SK-N-SH (cell line): ENCODE measurements around the gene TSHZ2. TPM values are rescaled to one million over a fixed set of nuclear protein-coding genes. Genes with fewer than 3 reads are reported as not detected.

Source experiments
- CTCF ChIA-PET: fragments of 300-600, 350-600 bp; formaldehyde crosslinking; extraction: SDS; loops from one replicate; lab custom pipeline; 2021; lab: Yijun Ruan, JAX
- POLR2A ChIA-PET: fragments of 350-600 bp; sonication (Branson Sonifier 250); formaldehyde crosslinking; extraction: SDS; loops from one replicate; lab custom pipeline; 2020; ENCODE audit warnings: antibody characterized with exemption, inconsistent platforms; lab: Yijun Ruan, JAX
- DNase-seq: peaks from one replicate; pipeline ENCODE4 v3.0.0; 2012
- H2AFZ ChIP-seq: fragments of 200-600 bp; sonication (generic); 2 replicates; pipeline ENCODE4 v1.8.1; 2016; ENCODE audit warnings: antibody characterized with exemption, mild to moderate bottlenecking, low read depth
- H3F3A ChIP-seq: fragments of 200-600 bp; sonication (generic); replicated peaks from 2 replicates; pipeline ENCODE3; 2016; ENCODE audit warnings: antibody characterized with exemption, mild to moderate bottlenecking; ENCODE audit not compliant: insufficient read depth
- H3K27ac ChIP-seq, 2 experiments: fragments of 200-500 bp in 1 of 2; fragments of 200-600 bp in 1 of 2; sonication (Bioruptor generic) in 1 of 2; sonication (generic), shearing (Covaris generic) in 1 of 2; 2 replicates each; pipeline versions ENCODE4 v1.5.1 to v1.6.1; 2014 to 2016; ENCODE audit warnings: low read depth in 2 of 2, inconsistent platforms in 1 of 2, low read length in 1 of 2, mild to moderate bottlenecking in 1 of 2, mixed read lengths in 1 of 2
- H3K27me3 ChIP-seq: fragments of 200-600 bp; sonication (generic), shearing (Covaris generic); 2 replicates; pipeline ENCODE4 v1.6.1; 2016; ENCODE audit warnings: mixed run types; ENCODE audit not compliant: insufficient read depth
- H3K36me3 ChIP-seq, 2 experiments: fragments of 200-500 bp in 1 of 2; fragments of 200-600 bp in 1 of 2; sonication (Bioruptor generic) in 1 of 2; sonication (generic) in 1 of 2; replicated peaks in 1 of 2; 2 replicates each; pipeline versions ENCODE3 to v1.5.1; 2014 to 2016; ENCODE audit warnings: low read length in 1 of 2, mild to moderate bottlenecking in 1 of 2; ENCODE audit not compliant: insufficient read depth in 2 of 2, control insufficient read depth in 1 of 2
- H3K4me1 ChIP-seq, 2 experiments: fragments of 200-500 bp in 1 of 2; fragments of 200-600 bp in 1 of 2; sonication (Bioruptor generic) in 1 of 2; sonication (generic), shearing (Covaris generic) in 1 of 2; 2 replicates each; pipeline versions ENCODE4 v1.5.1 to v1.6.1; 2014 to 2016; ENCODE audit warnings: low read depth in 1 of 2, low read length in 1 of 2, mixed run types in 1 of 2; ENCODE audit not compliant: insufficient read depth in 2 of 2, control insufficient read depth in 1 of 2
- H3K4me2 ChIP-seq: fragments of 200-600 bp; sonication (generic), shearing (Covaris generic); 2 replicates; pipeline ENCODE4 v1.6.1; 2017; ENCODE audit warnings: mixed run types
- H3K4me3 ChIP-seq, 2 experiments: fragments of 200-500 bp in 1 of 2; fragments of 200-600 bp in 1 of 2; sonication (Bioruptor generic) in 1 of 2; sonication (generic), shearing (Covaris generic) in 1 of 2; 2 replicates each; pipeline versions ENCODE4 v1.5.1 to v1.8.1; 2014 to 2016; ENCODE audit warnings: low read depth in 2 of 2, inconsistent platforms in 1 of 2, low read length in 1 of 2, mild to moderate bottlenecking in 1 of 2, mixed read lengths in 1 of 2, moderate library complexity in 1 of 2
- H3K79me2 ChIP-seq: fragments of 200-600 bp; sonication (generic); 2 replicates; pipeline ENCODE4 v1.8.1; 2017; ENCODE audit warnings: mild to moderate bottlenecking; ENCODE audit not compliant: insufficient read depth
- H3K9ac ChIP-seq: fragments of 200-600 bp; sonication (generic); 2 replicates; pipeline ENCODE4 v1.6.1; 2017; ENCODE audit warnings: mixed run types
- H3K9me2 ChIP-seq: fragments of 200-600 bp; sonication (generic); 2 replicates; pipeline ENCODE4 v1.6.1; 2017; ENCODE audit warnings: mixed run types
- H3K9me3 ChIP-seq: fragments of 200-600 bp; sonication (generic); 2 replicates; pipeline ENCODE4 v1.6.1; 2017; ENCODE audit warnings: mixed run types, mild to moderate bottlenecking, moderate library complexity
- H4K20me1 ChIP-seq: fragments of 200-600 bp; sonication (generic); 2 replicates; pipeline ENCODE4 v1.6.1; 2017; ENCODE audit warnings: mild to moderate bottlenecking, mixed run types; ENCODE audit not compliant: insufficient read depth
- ELF1 ChIP-seq: IDR thresholded peaks from 2 replicates; pipeline ENCODE4 v1.4.0; 2012
- GABPA ChIP-seq: IDR thresholded peaks from 2 replicates; pipeline ENCODE4 v1.4.0; 2012; ENCODE audit warnings: low read depth, mild to moderate bottlenecking
- GATA2 ChIP-seq: sonication (generic); formaldehyde crosslinking; IDR thresholded peaks from 2 replicates; pipeline ENCODE4 v1.5.0; 2020; ENCODE audit warnings: mild to moderate bottlenecking, missing genetic modification reagents
- NFIC ChIP-seq: IDR thresholded peaks from 2 replicates; pipeline ENCODE4 v1.4.0; 2012; ENCODE audit warnings: borderline replicate concordance
- SIN3A ChIP-seq: IDR thresholded peaks from 2 replicates; pipeline ENCODE4 v1.6.1; 2012; ENCODE audit warnings: low read depth, mild to moderate bottlenecking, low read length, moderate library complexity, borderline replicate concordance
- TEAD4 ChIP-seq: IDR thresholded peaks from 2 replicates; pipeline ENCODE4 v1.4.0; 2012; ENCODE audit warnings: mild to moderate bottlenecking, borderline replicate concordance; ENCODE audit not compliant: insufficient read depth
- WGBS: methylation state at CpG from one replicate; pipeline ENCODE4 v1.1.6; 2017; ENCODE audit warnings: low lambda C conversion rate; 5-methylcytosine and 5-hydroxymethylcytosine counted together
- polyA plus RNA-seq, 3 experiments: library from polyadenylated mRNA; depleted of rRNA; stranded (reverse); fragments of >200 nt; gene quantifications; 2 replicates each; pipeline ENCODE4 v1.2.3, GENCODE V29; 2012
- TF ChIP-seq, protein P1 (sequence below): fragments of 200-600 bp; sonication (generic); IDR thresholded peaks from 2 replicates; pipeline ENCODE4 v1.6.1; 2017; ENCODE audit warnings: antibody characterized with exemption, mild to moderate bottlenecking, moderate library complexity
- TF ChIP-seq, protein P2 (sequence below): IDR thresholded peaks from 2 replicates; pipeline ENCODE4 v1.6.1; 2012; ENCODE audit warnings: mild to moderate bottlenecking, low read depth, low read length, moderate library complexity
- TF ChIP-seq, protein P3 (sequence below): IDR thresholded peaks from 2 replicates; pipeline ENCODE4 v1.4.0; 2012; ENCODE audit warnings: low read depth, borderline replicate concordance
- TF ChIP-seq, protein P4 (sequence below): fragments of 150-350 bp; IDR thresholded peaks from 2 replicates; pipeline ENCODE4 v1.6.1; 2017; ENCODE audit warnings: antibody characterized with exemption, low read length, low read depth, borderline replicate concordance

Gene TSHZ2
- polyA plus RNA-seq, 1 of the 3 experiments (the other 2 are of a cell fraction): 0.13 TPM

DNA sequence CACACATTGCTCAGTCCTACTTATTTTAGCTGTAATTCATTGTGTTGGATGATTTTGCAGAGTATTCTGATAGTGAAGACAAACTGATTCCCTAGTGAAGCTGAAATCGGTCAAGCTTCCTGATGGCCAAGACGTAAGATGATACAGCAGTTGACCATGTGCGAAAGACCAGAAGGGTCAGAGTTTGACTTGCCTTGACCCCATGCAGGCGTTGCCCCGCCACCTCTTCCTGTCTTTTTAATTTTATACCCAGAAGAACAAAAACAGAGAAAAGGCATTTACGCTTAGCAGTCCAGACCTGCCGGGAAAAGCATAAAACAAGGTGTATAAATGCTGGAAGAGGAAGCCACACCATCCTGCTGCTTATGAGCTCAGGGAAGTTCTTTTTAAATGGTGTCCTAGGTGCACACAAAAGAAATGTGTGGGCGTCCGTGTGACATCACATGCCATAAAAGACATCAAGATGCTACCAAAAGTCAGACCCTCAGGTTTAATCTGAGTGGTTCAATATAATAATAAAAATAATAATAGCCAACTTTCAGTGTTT is 32.2 kb downstream of the TSHZ2 start:
- CTCF ChIA-PET: no interaction called here
- peaks cover 0 to 11% of the 10 kb centered on the region in 2 experiments; a peak in 3 of 4 replicates for H3K4me1 ChIP-seq
- no peak overlapping the region for H3K4me3 ChIP-seq
- no peaks in the 10 kb centered on the region for H3K9me2 ChIP-seq
- no peaks in the 10 kb centered on the region for H3K9me3 ChIP-seq
- peak overlapping the region in 1 of 2 experiments; percentile 76; a peak in 2 of 4 replicates for H3K27ac ChIP-seq
- no peaks in the 10 kb centered on the region for H4K20me1 ChIP-seq
- DNase-seq: no peak
- WGBS: 80% methylated on average over 9 of the region's 9 CpGs
- H3K36me3 ChIP-seq: no peaks in the 10 kb centered on the region
- H3F3A ChIP-seq: no peaks in the 10 kb centered on the region
- no peak overlapping the region for H2AFZ ChIP-seq
- TF ChIP-seq, protein P1, sequence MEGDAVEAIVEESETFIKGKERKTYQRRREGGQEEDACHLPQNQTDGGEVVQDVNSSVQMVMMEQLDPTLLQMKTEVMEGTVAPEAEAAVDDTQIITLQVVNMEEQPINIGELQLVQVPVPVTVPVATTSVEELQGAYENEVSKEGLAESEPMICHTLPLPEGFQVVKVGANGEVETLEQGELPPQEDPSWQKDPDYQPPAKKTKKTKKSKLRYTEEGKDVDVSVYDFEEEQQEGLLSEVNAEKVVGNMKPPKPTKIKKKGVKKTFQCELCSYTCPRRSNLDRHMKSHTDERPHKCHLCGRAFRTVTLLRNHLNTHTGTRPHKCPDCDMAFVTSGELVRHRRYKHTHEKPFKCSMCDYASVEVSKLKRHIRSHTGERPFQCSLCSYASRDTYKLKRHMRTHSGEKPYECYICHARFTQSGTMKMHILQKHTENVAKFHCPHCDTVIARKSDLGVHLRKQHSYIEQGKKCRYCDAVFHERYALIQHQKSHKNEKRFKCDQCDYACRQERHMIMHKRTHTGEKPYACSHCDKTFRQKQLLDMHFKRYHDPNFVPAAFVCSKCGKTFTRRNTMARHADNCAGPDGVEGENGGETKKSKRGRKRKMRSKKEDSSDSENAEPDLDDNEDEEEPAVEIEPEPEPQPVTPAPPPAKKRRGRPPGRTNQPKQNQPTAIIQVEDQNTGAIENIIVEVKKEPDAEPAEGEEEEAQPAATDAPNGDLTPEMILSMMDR: no peak
- TF ChIP-seq, protein P2, sequence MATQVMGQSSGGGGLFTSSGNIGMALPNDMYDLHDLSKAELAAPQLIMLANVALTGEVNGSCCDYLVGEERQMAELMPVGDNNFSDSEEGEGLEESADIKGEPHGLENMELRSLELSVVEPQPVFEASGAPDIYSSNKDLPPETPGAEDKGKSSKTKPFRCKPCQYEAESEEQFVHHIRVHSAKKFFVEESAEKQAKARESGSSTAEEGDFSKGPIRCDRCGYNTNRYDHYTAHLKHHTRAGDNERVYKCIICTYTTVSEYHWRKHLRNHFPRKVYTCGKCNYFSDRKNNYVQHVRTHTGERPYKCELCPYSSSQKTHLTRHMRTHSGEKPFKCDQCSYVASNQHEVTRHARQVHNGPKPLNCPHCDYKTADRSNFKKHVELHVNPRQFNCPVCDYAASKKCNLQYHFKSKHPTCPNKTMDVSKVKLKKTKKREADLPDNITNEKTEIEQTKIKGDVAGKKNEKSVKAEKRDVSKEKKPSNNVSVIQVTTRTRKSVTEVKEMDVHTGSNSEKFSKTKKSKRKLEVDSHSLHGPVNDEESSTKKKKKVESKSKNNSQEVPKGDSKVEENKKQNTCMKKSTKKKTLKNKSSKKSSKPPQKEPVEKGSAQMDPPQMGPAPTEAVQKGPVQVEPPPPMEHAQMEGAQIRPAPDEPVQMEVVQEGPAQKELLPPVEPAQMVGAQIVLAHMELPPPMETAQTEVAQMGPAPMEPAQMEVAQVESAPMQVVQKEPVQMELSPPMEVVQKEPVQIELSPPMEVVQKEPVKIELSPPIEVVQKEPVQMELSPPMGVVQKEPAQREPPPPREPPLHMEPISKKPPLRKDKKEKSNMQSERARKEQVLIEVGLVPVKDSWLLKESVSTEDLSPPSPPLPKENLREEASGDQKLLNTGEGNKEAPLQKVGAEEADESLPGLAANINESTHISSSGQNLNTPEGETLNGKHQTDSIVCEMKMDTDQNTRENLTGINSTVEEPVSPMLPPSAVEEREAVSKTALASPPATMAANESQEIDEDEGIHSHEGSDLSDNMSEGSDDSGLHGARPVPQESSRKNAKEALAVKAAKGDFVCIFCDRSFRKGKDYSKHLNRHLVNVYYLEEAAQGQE: no peak
- TF ChIP-seq ELF1 (no peak), GABPA (no peak), TEAD4 (no peak), SIN3A (no peak), NFIC (no peak), GATA2 (CRISPR knock-in tag) (no peak)
- TF ChIP-seq, protein P3, sequence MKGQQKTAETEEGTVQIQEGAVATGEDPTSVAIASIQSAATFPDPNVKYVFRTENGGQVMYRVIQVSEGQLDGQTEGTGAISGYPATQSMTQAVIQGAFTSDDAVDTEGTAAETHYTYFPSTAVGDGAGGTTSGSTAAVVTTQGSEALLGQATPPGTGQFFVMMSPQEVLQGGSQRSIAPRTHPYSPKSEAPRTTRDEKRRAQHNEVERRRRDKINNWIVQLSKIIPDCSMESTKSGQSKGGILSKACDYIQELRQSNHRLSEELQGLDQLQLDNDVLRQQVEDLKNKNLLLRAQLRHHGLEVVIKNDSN: no peak
- TF ChIP-seq, protein P4, sequence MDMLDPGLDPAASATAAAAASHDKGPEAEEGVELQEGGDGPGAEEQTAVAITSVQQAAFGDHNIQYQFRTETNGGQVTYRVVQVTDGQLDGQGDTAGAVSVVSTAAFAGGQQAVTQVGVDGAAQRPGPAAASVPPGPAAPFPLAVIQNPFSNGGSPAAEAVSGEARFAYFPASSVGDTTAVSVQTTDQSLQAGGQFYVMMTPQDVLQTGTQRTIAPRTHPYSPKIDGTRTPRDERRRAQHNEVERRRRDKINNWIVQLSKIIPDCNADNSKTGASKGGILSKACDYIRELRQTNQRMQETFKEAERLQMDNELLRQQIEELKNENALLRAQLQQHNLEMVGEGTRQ: no peak
- H3K27me3 ChIP-seq: no peaks in the 10 kb centered on the region
- POLR2A ChIA-PET: no interaction called here
- H3K9ac ChIP-seq: no peak overlapping the region
- H3K4me2 ChIP-seq: no peak overlapping the region
- H3K79me2 ChIP-seq: no peaks in the 10 kb centered on the region
